ENCODE data around the gene TIE1.

The TIE1 gene

GRCh38 chr1:43338001-43338400 lies 37.2 kb downstream of the TIE1 start:
- no peak for TF ChIP-seq CTCF (conservative IDR thresholded peaks at IDR 0.05; ENCODE audit: low read length)
- no peak for DNase-seq (ENCODE audit: low read depth)
- no peak overlapping the region for H3K4me3 ChIP-seq (ENCODE audit: low read length)

GRCh38 chr1:43339584-43340232 lies 38.9 kb downstream of the TIE1 start:
- H3K4me3 ChIP-seq (ENCODE audit: low read length), result no peak overlapping the region
- no peak for TF ChIP-seq CTCF (conservative IDR thresholded peaks at IDR 0.05; ENCODE audit: low read length)
- DNase-seq (ENCODE audit: low read depth), result no peak

GRCh38 chr1:43340559-43340958 lies 39.8 kb downstream of the TIE1 start:
- H3K4me3 ChIP-seq (ENCODE audit: low read length), result no peak overlapping the region

GRCh38 chr1:43344267-43344850 lies 43.6 kb downstream of the TIE1 start:
- H3K4me3 ChIP-seq (ENCODE audit: low read length), result no peak overlapping the region
- no peak for TF ChIP-seq CTCF (conservative IDR thresholded peaks at IDR 0.05; ENCODE audit: low read length)
- no peak for DNase-seq (ENCODE audit: low read depth)

More at GRCh38 chr1:43340559-43340958, 39.8 kb downstream of the TIE1 start:
- no peak for DNase-seq (ENCODE audit: low read depth)
- no peak for TF ChIP-seq CTCF (conservative IDR thresholded peaks at IDR 0.05; ENCODE audit: low read length)

- no peak for TF ChIP-seq CTCF (conservative IDR thresholded peaks at IDR 0.05; ENCODE audit: low read length)
- DNase-seq (ENCODE audit: low read depth), result no peak
- no peak overlapping the region for H3K4me3 ChIP-seq (ENCODE audit: low read length)
These were observed 44.3 kb downstream of the TIE1 start for GRCh38 chr1:43345120-43345519.

- no peak overlapping the region for H3K4me3 ChIP-seq (ENCODE audit: low read length)
- no peak for DNase-seq (ENCODE audit: low read depth)
- TF ChIP-seq CTCF (conservative IDR thresholded peaks at IDR 0.05; ENCODE audit: low read length), result no peak
These were observed 45.9 kb downstream of the TIE1 start for GRCh38 chr1:43346636-43347035.

GRCh38 chr1:43348343-43348808 lies 47.6 kb downstream of the TIE1 start:
- no peak for DNase-seq (ENCODE audit: low read depth)
- peak overlapping the region; percentile 60 for H3K4me3 ChIP-seq (ENCODE audit: low read length)

More at GRCh38 chr1:43348343-43348808, 47.6 kb downstream of the TIE1 start:
- no peak for TF ChIP-seq CTCF (conservative IDR thresholded peaks at IDR 0.05; ENCODE audit: low read length)

Data from AG10803 (cell line).